ENCODE data around the gene NFATC2.
"Not testable (repeated sequence)": the region's sequence is repeated elsewhere in the genome, so short reads cannot be mapped to it uniquely, and the experiment has no call there.

Gene NFATC2

DNA sequence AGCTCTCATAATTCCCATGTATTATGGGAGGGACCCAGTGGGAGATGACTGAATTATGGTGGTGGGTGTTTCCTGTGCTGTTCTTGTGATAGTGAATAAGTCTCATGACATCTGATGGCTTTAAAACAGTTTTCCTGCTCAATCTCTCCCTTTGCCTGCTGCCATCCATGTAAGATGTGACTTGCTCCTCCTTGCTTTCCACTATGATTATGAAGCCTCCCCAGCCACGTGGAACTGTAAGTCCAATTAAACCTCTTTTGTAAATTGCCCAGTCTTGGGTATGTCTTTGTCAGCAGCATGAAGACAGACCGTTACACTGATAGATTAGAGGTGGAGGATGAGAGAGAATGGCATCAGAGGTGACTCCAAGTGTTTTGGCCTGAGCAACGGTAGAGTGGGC is 198.7 kb downstream of the NFATC2 start:
- 57% methylated on average over 1 of the region's 3 CpGs for WGBS (ENCODE audit: insufficient coverage)
- H3K9me3 ChIP-seq (ENCODE audit: control extremely low read depth in 1 of 5, control insufficient read depth in 4 of 5, insufficient read depth in 2 of 5, low read depth in 1 of 5, low read length in 4 of 5); H3K36me3 ChIP-seq (ENCODE audit: control insufficient read depth in 4 of 4, insufficient read depth in 4 of 4, low read length in 3 of 4); DNase-seq; POLR2A ChIA-PET; H3K27ac ChIP-seq (ENCODE audit: insufficient read depth in 1 of 2, low read depth in 1 of 2, low read length in 2 of 2, poor library complexity in 1 of 2, severe bottlenecking in 2 of 2); H3K27me3 ChIP-seq (replicated peaks in 2 of 5; ENCODE audit: control insufficient read depth in 4 of 5, insufficient read depth in 5 of 5, low read length in 4 of 5); H3K4me3 ChIP-seq (ENCODE audit: control insufficient read depth in 1 of 7, extremely low read depth in 1 of 7, insufficient read depth in 4 of 7, low read depth in 2 of 7, low read length in 6 of 7); H3K4me1 ChIP-seq (ENCODE audit: control extremely low read depth in 1 of 4, control insufficient read depth in 4 of 4, insufficient read depth in 4 of 4, low read length in 3 of 4): not testable (repeated sequence)
- CTCF ChIA-PET, result interaction anchor here (0.9 kb wide), 1 partner anchor 29 kb away, joined by 3 read pairs; no protein-coding TSS in a partner anchor

DNA sequence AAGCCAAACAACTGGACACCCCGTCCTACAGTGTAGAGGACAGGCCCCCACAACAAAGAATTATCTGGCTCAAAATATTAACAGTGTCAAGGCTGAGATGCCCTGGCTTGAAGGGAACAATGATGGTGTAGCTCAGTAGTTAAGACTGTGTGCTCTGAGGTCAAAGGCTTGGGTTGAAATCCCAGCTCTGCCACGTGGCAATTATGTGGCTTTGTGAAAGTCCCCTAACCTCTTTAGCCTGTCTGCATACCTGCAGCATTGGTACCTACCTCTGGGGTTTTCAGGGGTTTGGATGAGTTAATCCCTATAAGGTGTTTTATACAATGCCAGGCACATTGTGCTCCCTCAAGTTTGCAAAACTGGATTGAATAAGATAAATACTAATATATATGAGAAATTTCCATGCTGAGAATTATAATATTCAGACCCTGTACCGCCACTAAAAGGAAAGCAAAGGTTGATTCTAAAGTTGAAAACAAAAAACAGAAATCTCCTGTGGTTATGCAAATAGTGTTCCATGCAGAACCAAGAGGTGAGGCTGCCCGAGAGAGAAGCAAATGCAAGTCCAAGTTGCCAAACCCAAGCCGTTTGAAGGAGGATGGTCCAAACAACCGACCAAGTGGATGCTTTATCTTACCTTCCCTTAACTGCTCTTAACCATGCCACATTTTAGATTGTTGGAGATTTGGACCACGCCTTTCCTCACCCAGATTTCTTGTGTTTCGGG is 199.8 kb downstream of the NFATC2 start:
- no peak overlapping the region for H3K4me3 ChIP-seq (ENCODE audit: control insufficient read depth in 1 of 7, extremely low read depth in 1 of 7, insufficient read depth in 4 of 7, low read depth in 2 of 7, low read length in 6 of 7)
- WGBS (ENCODE audit: insufficient coverage), result 83% methylated on average over 8 of the region's 8 CpGs
- H3K36me3 ChIP-seq (ENCODE audit: control insufficient read depth in 4 of 4, insufficient read depth in 4 of 4, low read length in 3 of 4), result no peaks in the 10 kb centered on the region
- H3K27ac ChIP-seq (ENCODE audit: insufficient read depth in 1 of 2, low read depth in 1 of 2, low read length in 2 of 2, poor library complexity in 1 of 2, severe bottlenecking in 2 of 2), result no peak overlapping the region
- ChIA-PET CTCF (interaction anchor here (0.6 to 0.9 kb wide), 2 partner anchors 10 to 38 kb away, joined by 3 read pairs; no protein-coding TSS in a partner anchor), POLR2A (no interaction called here)
- H3K9me3 ChIP-seq (ENCODE audit: control extremely low read depth in 1 of 5, control insufficient read depth in 4 of 5, insufficient read depth in 2 of 5, low read depth in 1 of 5, low read length in 4 of 5), result peaks cover 0 to 2% (median 2%) of the 10 kb centered on the region in 5 experiments
- no peak for DNase-seq
- no peaks in the 10 kb centered on the region for H3K4me1 ChIP-seq (ENCODE audit: control extremely low read depth in 1 of 4, control insufficient read depth in 4 of 4, insufficient read depth in 4 of 4, low read length in 3 of 4)
- H3K27me3 ChIP-seq (replicated peaks in 2 of 5; ENCODE audit: control insufficient read depth in 4 of 5, insufficient read depth in 5 of 5, low read length in 4 of 5), result peaks cover 0 to 4% (median 0%) of the 10 kb centered on the region in 5 experiments

DNA sequence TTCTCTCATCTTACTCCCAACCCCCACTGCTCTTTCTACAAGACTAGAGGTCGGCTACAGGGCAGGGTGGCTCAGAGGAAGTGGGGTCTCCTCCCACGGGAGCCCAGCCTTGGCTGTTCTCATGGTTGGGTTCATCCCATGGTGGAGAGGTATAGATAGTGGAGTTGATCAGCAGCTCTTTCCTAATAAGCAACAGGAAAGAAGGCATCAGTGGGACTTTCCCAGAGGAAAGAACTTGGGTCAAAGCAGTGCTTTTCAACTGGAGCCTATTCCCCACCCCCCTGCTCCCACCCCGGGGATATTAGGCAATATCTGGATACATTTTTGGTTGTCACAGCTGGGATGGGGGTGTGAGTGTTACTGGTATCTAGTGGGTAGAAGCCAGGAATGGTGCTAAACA is 200.9 kb downstream of the NFATC2 start:
- ChIA-PET CTCF (interaction anchor here (0.6 to 1.3 kb wide), 2 partner anchors 17 to 584 kb away, joined by 3 to 4 read pairs; no protein-coding TSS in a partner anchor), POLR2A (no interaction called here)
- H3K27me3 ChIP-seq (replicated peaks in 2 of 5; ENCODE audit: control insufficient read depth in 4 of 5, insufficient read depth in 5 of 5, low read length in 4 of 5), result peaks cover 0 to 4% (median 0%) of the 10 kb centered on the region in 5 experiments
- DNase-seq, result no peak
- H3K27ac ChIP-seq (ENCODE audit: insufficient read depth in 1 of 2, low read depth in 1 of 2, low read length in 2 of 2, poor library complexity in 1 of 2, severe bottlenecking in 2 of 2), result no peak overlapping the region
- H3K9me3 ChIP-seq (ENCODE audit: control extremely low read depth in 1 of 5, control insufficient read depth in 4 of 5, insufficient read depth in 2 of 5, low read depth in 1 of 5, low read length in 4 of 5), result peaks cover 0 to 2% (median 2%) of the 10 kb centered on the region in 5 experiments
- H3K36me3 ChIP-seq (ENCODE audit: control insufficient read depth in 4 of 4, insufficient read depth in 4 of 4, low read length in 3 of 4), result no peaks in the 10 kb centered on the region
- H3K4me1 ChIP-seq (ENCODE audit: control extremely low read depth in 1 of 4, control insufficient read depth in 4 of 4, insufficient read depth in 4 of 4, low read length in 3 of 4), result no peaks in the 10 kb centered on the region
- no peak overlapping the region for H3K4me3 ChIP-seq (ENCODE audit: control insufficient read depth in 1 of 7, extremely low read depth in 1 of 7, insufficient read depth in 4 of 7, low read depth in 2 of 7, low read length in 6 of 7)
- WGBS (ENCODE audit: insufficient coverage), result 75% methylated on average over 2 of the region's 3 CpGs

DNA sequence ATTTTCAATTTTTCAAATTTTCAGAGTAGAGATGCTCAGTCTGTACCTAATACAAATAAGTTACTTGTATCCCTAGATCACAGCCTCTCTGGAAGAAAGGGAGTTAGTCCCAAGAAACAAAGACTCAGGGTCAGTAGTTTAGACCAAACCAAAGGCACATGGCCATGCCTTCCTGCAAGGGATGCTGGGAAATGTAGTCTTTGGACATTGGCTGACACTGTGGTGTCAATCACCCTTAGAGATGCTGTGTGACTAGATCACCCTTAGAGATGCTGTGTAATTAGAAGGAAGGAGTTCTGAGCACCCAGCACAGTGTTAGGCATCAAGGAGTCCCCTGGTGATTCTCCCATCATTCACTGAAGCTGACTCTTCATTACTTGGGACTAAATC is 202.1 kb downstream of the NFATC2 start:
- ChIA-PET POLR2A (no interaction called here), CTCF (interaction anchor here (1.3 kb wide), 1 partner anchor 16 kb away, joined by 4 read pairs; no protein-coding TSS in a partner anchor)
- no peak for DNase-seq
- Histone ChIP-seq H3K4me3 (ENCODE audit: control insufficient read depth in 1 of 7, extremely low read depth in 1 of 7, insufficient read depth in 4 of 7, low read depth in 2 of 7, low read length in 6 of 7) (no peak overlapping the region), H3K9me3 (ENCODE audit: control extremely low read depth in 1 of 5, control insufficient read depth in 4 of 5, insufficient read depth in 2 of 5, low read depth in 1 of 5, low read length in 4 of 5) (peaks cover 0 to 2% (median 2%) of the 10 kb centered on the region in 5 experiments), H3K36me3 (ENCODE audit: control insufficient read depth in 4 of 4, insufficient read depth in 4 of 4, low read length in 3 of 4) (no peaks in the 10 kb centered on the region), H3K4me1 (ENCODE audit: control extremely low read depth in 1 of 4, control insufficient read depth in 4 of 4, insufficient read depth in 4 of 4, low read length in 3 of 4) (no peaks in the 10 kb centered on the region), H3K27me3 (replicated peaks in 2 of 5; ENCODE audit: control insufficient read depth in 4 of 5, insufficient read depth in 5 of 5, low read length in 4 of 5) (peaks cover 0 to 4% (median 0%) of the 10 kb centered on the region in 5 experiments), H3K27ac (ENCODE audit: insufficient read depth in 1 of 2, low read depth in 1 of 2, low read length in 2 of 2, poor library complexity in 1 of 2, severe bottlenecking in 2 of 2) (no peak overlapping the region)

DNA sequence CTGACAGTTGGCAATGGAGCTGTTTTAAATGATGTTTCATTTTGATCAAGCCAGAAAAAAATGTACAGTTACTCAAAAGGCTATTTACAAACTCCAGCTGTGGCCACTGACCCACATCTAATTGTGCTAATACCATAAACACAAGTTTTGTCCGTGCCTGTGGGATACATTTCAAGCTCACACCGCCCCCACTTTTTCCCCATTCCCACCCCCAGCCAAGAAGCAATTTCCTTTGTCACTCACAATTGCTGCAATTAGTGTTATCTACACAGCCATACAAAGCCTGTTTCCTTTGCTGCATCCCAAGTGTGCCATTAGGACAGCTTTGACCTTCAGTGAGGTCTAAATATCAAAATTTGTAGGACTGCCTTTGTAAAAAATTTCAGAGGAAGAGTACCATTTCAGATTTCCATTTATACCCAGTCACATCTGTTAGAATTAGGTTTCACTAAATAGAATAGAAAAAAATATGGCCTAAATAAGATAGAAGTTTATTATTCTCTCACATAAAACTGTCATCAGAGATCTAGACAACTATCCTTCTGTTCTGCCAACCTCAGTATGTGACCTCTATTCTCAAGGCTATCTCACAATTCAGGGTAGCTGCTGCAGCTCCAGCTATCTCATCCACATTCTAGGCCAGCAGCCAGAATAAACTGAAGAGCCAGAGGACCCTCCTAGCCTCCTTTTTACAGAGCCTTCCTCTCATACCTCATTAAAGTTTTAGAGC is 202.6 kb downstream of the NFATC2 start:
- H3K36me3 ChIP-seq (ENCODE audit: control insufficient read depth in 4 of 4, insufficient read depth in 4 of 4, low read length in 3 of 4), result no peaks in the 10 kb centered on the region
- H3K27me3 ChIP-seq (replicated peaks in 2 of 5; ENCODE audit: control insufficient read depth in 4 of 5, insufficient read depth in 5 of 5, low read length in 4 of 5), result peaks cover 0 to 4% (median 0%) of the 10 kb centered on the region in 5 experiments
- peaks cover 0 to 2% (median 2%) of the 10 kb centered on the region in 5 experiments for H3K9me3 ChIP-seq (ENCODE audit: control extremely low read depth in 1 of 5, control insufficient read depth in 4 of 5, insufficient read depth in 2 of 5, low read depth in 1 of 5, low read length in 4 of 5)
- DNase-seq, result no peak
- 4% methylated on average over 2 of the region's 2 CpGs for WGBS (ENCODE audit: insufficient coverage)
- no peaks in the 10 kb centered on the region for H3K4me1 ChIP-seq (ENCODE audit: control extremely low read depth in 1 of 4, control insufficient read depth in 4 of 4, insufficient read depth in 4 of 4, low read length in 3 of 4)
- H3K27ac ChIP-seq (ENCODE audit: insufficient read depth in 1 of 2, low read depth in 1 of 2, low read length in 2 of 2, poor library complexity in 1 of 2, severe bottlenecking in 2 of 2), result no peak overlapping the region
- ChIA-PET CTCF (interaction anchor here (0.8 to 1.0 kb wide), 3 partner anchors 324 to 356 kb away, joined by 3 read pairs; no protein-coding TSS in a partner anchor), POLR2A (no interaction called here)
- no peak overlapping the region for H3K4me3 ChIP-seq (ENCODE audit: control insufficient read depth in 1 of 7, extremely low read depth in 1 of 7, insufficient read depth in 4 of 7, low read depth in 2 of 7, low read length in 6 of 7)

DNA sequence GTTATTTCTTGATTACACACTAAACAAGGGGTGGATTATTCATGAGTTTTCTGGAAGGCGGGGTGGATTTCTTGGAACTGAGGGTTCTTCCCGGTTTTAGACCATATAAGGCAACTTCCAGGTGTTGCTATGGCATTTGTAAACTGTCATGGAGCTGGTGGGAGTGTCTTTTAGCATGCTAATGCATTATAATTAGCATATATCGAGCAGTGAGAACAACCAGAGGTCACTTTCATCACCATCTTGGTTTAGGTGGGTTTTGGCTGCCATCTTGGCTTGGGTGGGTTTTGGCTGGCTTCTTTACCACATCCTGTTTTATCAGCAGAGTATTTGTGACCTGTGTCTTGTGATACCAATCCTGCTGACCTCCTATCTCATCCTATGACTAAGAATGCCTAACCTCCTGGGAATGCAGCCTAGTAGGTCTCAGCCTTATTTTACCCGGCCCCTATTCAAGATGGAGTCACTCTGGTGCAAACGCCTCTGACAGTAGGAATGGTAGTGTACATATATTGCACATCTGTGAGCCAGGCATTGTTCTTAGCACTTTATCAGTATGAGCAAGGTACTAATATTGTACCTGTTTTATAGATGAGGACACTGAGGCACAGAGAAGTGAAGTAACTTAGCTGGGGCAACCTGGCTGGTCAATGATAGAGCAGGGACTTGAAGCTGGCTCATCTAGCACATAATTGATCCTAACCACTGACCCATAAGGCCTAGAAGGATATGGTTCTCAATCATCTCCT is 203.7 kb downstream of the NFATC2 start:
- H3K27me3 ChIP-seq (replicated peaks in 2 of 5; ENCODE audit: control insufficient read depth in 4 of 5, insufficient read depth in 5 of 5, low read length in 4 of 5), result peaks cover 0 to 4% (median 0%) of the 10 kb centered on the region in 5 experiments
- H3K4me1 ChIP-seq (ENCODE audit: control extremely low read depth in 1 of 4, control insufficient read depth in 4 of 4, insufficient read depth in 4 of 4, low read length in 3 of 4), result no peaks in the 10 kb centered on the region
- H3K27ac ChIP-seq (ENCODE audit: insufficient read depth in 1 of 2, low read depth in 1 of 2, low read length in 2 of 2, poor library complexity in 1 of 2, severe bottlenecking in 2 of 2), result no peak overlapping the region
- no peak for DNase-seq
- no peaks in the 10 kb centered on the region for H3K36me3 ChIP-seq (ENCODE audit: control insufficient read depth in 4 of 4, insufficient read depth in 4 of 4, low read length in 3 of 4)
- 100% methylated on average over 1 of the region's 5 CpGs for WGBS (ENCODE audit: insufficient coverage)
- ChIA-PET CTCF (interaction anchor here (0.8 to 1.0 kb wide), 2 partner anchors 323 to 355 kb away, joined by 3 read pairs; no protein-coding TSS in a partner anchor), POLR2A (no interaction called here)
- H3K9me3 ChIP-seq (ENCODE audit: control extremely low read depth in 1 of 5, control insufficient read depth in 4 of 5, insufficient read depth in 2 of 5, low read depth in 1 of 5, low read length in 4 of 5), result peaks cover 0 to 2% (median 0%) of the 10 kb centered on the region in 5 experiments
- H3K4me3 ChIP-seq (ENCODE audit: control insufficient read depth in 1 of 7, extremely low read depth in 1 of 7, insufficient read depth in 4 of 7, low read depth in 2 of 7, low read length in 6 of 7), result no peak overlapping the region

Measured in common myeloid progenitor, CD34-positive (primary cell).